Liver (tissue), 3 donors: ENCODE measurements around the gene FRYL.

Experiments used
- ATF3 ChIP-seq: IDR thresholded peaks from 2 replicates; pipeline ENCODE4 v1.6.1; 2016; ENCODE audit warnings: antibody characterized with exemption
- CTCF ChIP-seq: fragments of 150-350 bp; IDR thresholded peaks from 2 replicates; pipeline ENCODE4 v1.5.1; 2017; ENCODE audit warnings: improper control_type of control experiment, low read depth, low read length; ENCODE audit not compliant: missing input control
- MAX ChIP-seq: IDR thresholded peaks from 2 replicates; pipeline ENCODE4 v1.6.1; 2016; ENCODE audit warnings: antibody characterized with exemption
- NR2F2 ChIP-seq: IDR thresholded peaks from 2 replicates; pipeline ENCODE4 v1.6.1; 2016; ENCODE audit warnings: antibody characterized with exemption
- REST ChIP-seq: IDR thresholded peaks from 2 replicates; pipeline ENCODE4 v1.6.1; 2016; ENCODE audit warnings: antibody characterized with exemption, mild to moderate bottlenecking
- YY1 ChIP-seq: IDR thresholded peaks from 2 replicates; pipeline ENCODE4 v1.6.1; 2016; ENCODE audit warnings: antibody characterized with exemption, mild to moderate bottlenecking
- donor health status: healthy.
- donor health status: healthy.

DNA sequence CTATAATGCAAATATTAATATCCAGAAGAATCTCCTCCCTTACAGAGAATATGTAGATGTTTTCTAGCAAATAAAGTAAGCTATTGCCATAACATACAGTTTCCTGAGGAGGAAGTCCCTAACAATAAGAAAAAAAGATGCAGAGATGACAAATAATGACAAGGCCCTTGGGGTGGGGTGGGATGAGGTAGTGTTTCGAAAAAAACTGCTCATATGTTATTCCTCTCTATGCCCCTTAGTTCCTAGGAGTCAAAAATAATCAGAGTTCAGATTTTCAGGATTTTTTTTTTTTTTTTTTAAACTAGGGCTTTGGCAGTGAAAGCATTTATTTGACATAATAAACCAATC, 191.0 kb downstream of the FRYL start:
- TF ChIP-seq YY1 (no peak), CTCF (no peak), REST (no peak), ATF3 (no peak), MAX (no peak), NR2F2 (no peak)
